HCT116 (cell line): ENCODE data around the gene WNT5B. TPM values are rescaled to one million over a fixed set of nuclear protein-coding genes. Genes with fewer than 3 reads are reported as not detected.

Experiments used
- ATAC-seq: fragments of 200-7000 bp; cut with Tn5 transposase; 2 replicates; pipeline ENCODE4 v1.9.1; 2020; ENCODE audit warnings: mild to moderate bottlenecking, moderate library complexity
- BruUV-seq: library from RNA; stranded (reverse); fragments of 400-500 nt; replicated peaks from 2 replicates; lab custom pipeline; 2021; lab: Mats Ljungman, UMichigan
- CTCF ChIA-PET: fragments of 300-600 bp; sonication (Branson Sonifier 250); formaldehyde crosslinking; loops from one replicate; lab custom pipeline; 2021; ENCODE audit warnings: antibody characterized with exemption; lab: Charles Lee
- POLR2A ChIA-PET: fragments of 300-600, 350-600 bp; sonication (Branson Sonifier 250); formaldehyde crosslinking; loops from one replicate; lab custom pipeline; 2021; ENCODE audit warnings: antibody characterized with exemption; lab: Charles Lee
- RAD21 ChIA-PET, 2 experiments: fragments of 300-600 bp; sonication (Branson Sonifier 250); formaldehyde crosslinking; loops; one replicate each; lab custom pipeline; 2023; ENCODE audit warnings: low total read pairs in 2 of 2; ENCODE audit not compliant: uncharacterized antibody in 2 of 2, unreplicated experiment in 2 of 2, low non-redundant PET in 1 of 2; lab: Charles Lee
- DNase-seq: peaks from one replicate; pipeline ENCODE4 v3.0.0-alpha.2; 2010; ENCODE audit warnings: low read depth, low spot score
- H2AFZ ChIP-seq: fragments of 200-600 bp; shearing (Covaris generic), sonication (generic); 2 replicates; pipeline ENCODE4 v1.6.1; 2017; ENCODE audit warnings: low read depth, mixed run types, mixed read lengths, antibody characterized with exemption, low read length; ENCODE audit not compliant: poor library complexity, severe bottlenecking
- H3K27ac ChIP-seq: 2 replicates; pipeline ENCODE4 v1.5.1; 2012; ENCODE audit warnings: low read depth, low read length
- H3K27me3 ChIP-seq: fragments of 200-600 bp; sonication (generic); 2 replicates; pipeline ENCODE4 v1.6.1; 2016; ENCODE audit warnings: mixed run types, low read length, mixed read lengths; ENCODE audit not compliant: insufficient read depth
- H3K36me3 ChIP-seq, 2 experiments: fragments of 200-500 bp in 1 of 2; fragments of 200-600 bp in 1 of 2; sonication (Bioruptor generic) in 1 of 2; sonication (generic) in 1 of 2; 2 replicates each; pipeline versions ENCODE4 v1.5.1 to v1.6.1; 2014 to 2016; ENCODE audit warnings: low read length in 2 of 2, inconsistent platforms in 1 of 2, mixed read lengths in 1 of 2, mixed run types in 1 of 2; ENCODE audit not compliant: insufficient read depth in 2 of 2, control insufficient read depth in 1 of 2
- H3K4me1 ChIP-seq, 2 experiments: fragments of 200-600 bp in 1 of 2; sonication (generic) in 1 of 2; 2 replicates each; pipeline versions ENCODE4 v1.5.1 to v1.6.1; 2012 to 2017; ENCODE audit warnings: low read length in 2 of 2, inconsistent platforms in 1 of 2, mild to moderate bottlenecking in 1 of 2, mixed read lengths in 1 of 2, mixed run types in 1 of 2, moderate library complexity in 1 of 2; ENCODE audit not compliant: insufficient read depth in 2 of 2, control insufficient read depth in 1 of 2
- H3K4me2 ChIP-seq: fragments of 200-600 bp; sonication (generic); 2 replicates; pipeline ENCODE4 v1.6.1; 2017; ENCODE audit warnings: mixed run types, low read length, mixed read lengths
- H3K4me3 ChIP-seq, 2 experiments: fragments of 200-600 bp in 1 of 2; sonication (generic) in 1 of 2; replicated peaks in 1 of 2; 2 replicates each; pipeline ENCODE4 v1.5.1; 2011 to 2016; ENCODE audit warnings: low read length in 2 of 2, control low read depth in 1 of 2, low read depth in 1 of 2, mild to moderate bottlenecking in 1 of 2, mixed read lengths in 1 of 2, mixed run types in 1 of 2
- H3K79me2 ChIP-seq: fragments of 200-600 bp; sonication (generic); 2 replicates; pipeline ENCODE4 v1.6.1; 2017; ENCODE audit warnings: mild to moderate bottlenecking, mixed run types, low read length, moderate library complexity, mixed read lengths; ENCODE audit not compliant: insufficient read depth
- H3K9ac ChIP-seq: fragments of 200-600 bp; sonication (generic); 2 replicates; pipeline ENCODE4 v1.6.1; 2016; ENCODE audit warnings: low read length, mixed read lengths
- H3K9me2 ChIP-seq: fragments of 200-600 bp; sonication (generic), shearing (Covaris generic); 2 replicates; pipeline ENCODE4 v1.6.1; 2017; ENCODE audit warnings: mixed run types, mild to moderate bottlenecking, moderate library complexity; ENCODE audit not compliant: insufficient read depth
- H3K9me3 ChIP-seq, 2 experiments: fragments of 200-500 bp in 1 of 2; fragments of 200-600 bp in 1 of 2; sonication (Bioruptor generic) in 1 of 2; sonication (generic) in 1 of 2; 2 replicates each; pipeline ENCODE4 v1.6.1; 2014 to 2017; ENCODE audit warnings: low read length in 2 of 2, mixed read lengths in 2 of 2, inconsistent platforms in 1 of 2, low read depth in 1 of 2, mild to moderate bottlenecking in 1 of 2, mixed run types in 1 of 2, moderate library complexity in 1 of 2; ENCODE audit not compliant: control insufficient read depth in 1 of 2, insufficient read depth in 1 of 2
- H4K20me1 ChIP-seq: fragments of 200-600 bp; sonication (generic), shearing (Covaris generic); 2 replicates; pipeline ENCODE4 v1.6.1; 2017; ENCODE audit warnings: mixed run types, mild to moderate bottlenecking, moderate library complexity; ENCODE audit not compliant: insufficient read depth
- CBX3 ChIP-seq: IDR thresholded peaks from 2 replicates; pipeline ENCODE4 v1.6.1; 2012; ENCODE audit warnings: low read depth
- CEBPB ChIP-seq: IDR thresholded peaks from 2 replicates; pipeline ENCODE4 v1.6.1; 2012; ENCODE audit warnings: low read depth
- EZH2 ChIP-seq: fragments of 200-600 bp; sonication (generic); IDR thresholded peaks from 2 replicates; pipeline ENCODE4 v1.6.1; 2017; ENCODE audit warnings: antibody characterized with exemption, mixed run types
- EZH2phosphoT487 ChIP-seq: fragments of 200-600 bp; IDR thresholded peaks from 2 replicates; pipeline ENCODE4 v1.6.1; 2018; ENCODE audit warnings: antibody characterized with exemption, borderline replicate concordance
- FOSL1 ChIP-seq: IDR thresholded peaks from 2 replicates; pipeline ENCODE4 v1.6.1; 2012; ENCODE audit warnings: low read depth
- POLR2A ChIP-seq: IDR thresholded peaks from 2 replicates; pipeline ENCODE4 v1.7.0; 2011; ENCODE audit warnings: borderline replicate concordance; ENCODE audit not compliant: insufficient read depth, insufficient read length; ENCODE audit errors: extremely low read depth
- SRF ChIP-seq: IDR thresholded peaks from 2 replicates; pipeline ENCODE4 v1.6.1; 2012; ENCODE audit warnings: low read depth
- TCF7L2 ChIP-seq: IDR thresholded peaks from 2 replicates; pipeline ENCODE4 v1.7.0; 2011; ENCODE audit warnings: borderline replicate concordance, inconsistent platforms; ENCODE audit not compliant: insufficient read depth, insufficient read length; ENCODE audit errors: extremely low read depth
- YY1 ChIP-seq: IDR thresholded peaks from 2 replicates; pipeline ENCODE4 v1.6.1; 2011; ENCODE audit warnings: low read length, low read depth, moderate library complexity, mild to moderate bottlenecking; ENCODE audit not compliant: insufficient replicate concordance; ENCODE audit errors: extremely low read depth
- ZNF274 ChIP-seq: fragments of 200-500 bp; sonication (Bioruptor generic); IDR thresholded peaks from 2 replicates; pipeline ENCODE4 v1.6.1; 2014; ENCODE audit warnings: mild to moderate bottlenecking, low read depth, low read length, inconsistent platforms
- intact Hi-C: fragments of 100-400 bp; cut with micrococcal nuclease; formaldehyde crosslinking; loops from 2 replicates; pipeline ENCODE4 v1.10.0; 2022
- total RNA-seq: library from RNA; stranded (reverse); gene quantifications from one replicate; pipeline ENCODE4 v1.2.1, GENCODE V29; 2021; ENCODE audit not compliant: unreplicated experiment
- TF ChIP-seq, protein P1 (sequence below): IDR thresholded peaks from 2 replicates; pipeline ENCODE4 v1.6.1; 2012; ENCODE audit warnings: low read depth
- TF ChIP-seq, protein P2 (sequence below): IDR thresholded peaks from 2 replicates; pipeline ENCODE4 v1.6.1; 2012

The WNT5B gene
- total RNA-seq, 1 experiment from 2014 or later = 0.52 TPM

DNA sequence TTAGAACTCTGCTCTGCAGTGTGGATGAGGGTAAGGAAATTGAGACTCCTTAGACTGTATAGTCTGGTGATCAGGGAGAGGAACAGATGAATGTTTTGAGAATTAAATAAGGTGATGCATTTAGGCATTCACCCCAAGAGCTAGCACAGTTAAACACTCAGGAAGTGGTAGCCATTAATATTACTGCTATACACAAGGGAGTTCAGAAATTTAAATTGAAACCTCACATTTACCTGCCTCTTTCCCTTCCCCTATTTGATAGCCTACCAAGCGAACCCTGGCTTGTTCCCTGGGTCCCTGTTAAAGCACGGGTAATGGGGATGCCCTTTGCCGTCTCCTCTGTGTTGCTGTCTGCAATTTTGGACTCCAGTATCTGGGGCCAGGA lies 18.2 kb downstream of the WNT5B start:
- intact Hi-C loops = no loop called here
- H3K27ac ChIP-seq = no peak overlapping the region
- ChIA-PET POLR2A (no interaction called here), RAD21 (no interaction called here)
- H3K9me2 ChIP-seq = no peaks in the 10 kb centered on the region
- H3K9ac ChIP-seq = no peak overlapping the region
- H3K4me1 ChIP-seq = peaks cover 0 to 4% of the 10 kb centered on the region in 2 experiments; a peak in 1 of 4 replicates
- no peaks in the 10 kb centered on the region for H3K79me2 ChIP-seq
- H3K27me3 ChIP-seq = peaks cover 25% of the 10 kb centered on the region; the same call in 1 of the 2 replicates
- H2AFZ ChIP-seq = no peak overlapping the region
- H3K4me3 ChIP-seq = no peak overlapping the region
- no peak for TF ChIP-seq CEBPB
- TF ChIP-seq TCF7L2 = no peak
- TF ChIP-seq ZNF274 = no peak
- TF ChIP-seq SRF = no peak
- TF ChIP-seq POLR2A = no peak
- TF ChIP-seq, protein P1, sequence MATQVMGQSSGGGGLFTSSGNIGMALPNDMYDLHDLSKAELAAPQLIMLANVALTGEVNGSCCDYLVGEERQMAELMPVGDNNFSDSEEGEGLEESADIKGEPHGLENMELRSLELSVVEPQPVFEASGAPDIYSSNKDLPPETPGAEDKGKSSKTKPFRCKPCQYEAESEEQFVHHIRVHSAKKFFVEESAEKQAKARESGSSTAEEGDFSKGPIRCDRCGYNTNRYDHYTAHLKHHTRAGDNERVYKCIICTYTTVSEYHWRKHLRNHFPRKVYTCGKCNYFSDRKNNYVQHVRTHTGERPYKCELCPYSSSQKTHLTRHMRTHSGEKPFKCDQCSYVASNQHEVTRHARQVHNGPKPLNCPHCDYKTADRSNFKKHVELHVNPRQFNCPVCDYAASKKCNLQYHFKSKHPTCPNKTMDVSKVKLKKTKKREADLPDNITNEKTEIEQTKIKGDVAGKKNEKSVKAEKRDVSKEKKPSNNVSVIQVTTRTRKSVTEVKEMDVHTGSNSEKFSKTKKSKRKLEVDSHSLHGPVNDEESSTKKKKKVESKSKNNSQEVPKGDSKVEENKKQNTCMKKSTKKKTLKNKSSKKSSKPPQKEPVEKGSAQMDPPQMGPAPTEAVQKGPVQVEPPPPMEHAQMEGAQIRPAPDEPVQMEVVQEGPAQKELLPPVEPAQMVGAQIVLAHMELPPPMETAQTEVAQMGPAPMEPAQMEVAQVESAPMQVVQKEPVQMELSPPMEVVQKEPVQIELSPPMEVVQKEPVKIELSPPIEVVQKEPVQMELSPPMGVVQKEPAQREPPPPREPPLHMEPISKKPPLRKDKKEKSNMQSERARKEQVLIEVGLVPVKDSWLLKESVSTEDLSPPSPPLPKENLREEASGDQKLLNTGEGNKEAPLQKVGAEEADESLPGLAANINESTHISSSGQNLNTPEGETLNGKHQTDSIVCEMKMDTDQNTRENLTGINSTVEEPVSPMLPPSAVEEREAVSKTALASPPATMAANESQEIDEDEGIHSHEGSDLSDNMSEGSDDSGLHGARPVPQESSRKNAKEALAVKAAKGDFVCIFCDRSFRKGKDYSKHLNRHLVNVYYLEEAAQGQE = no peak
- TF ChIP-seq CBX3 = no peak
- no peak for TF ChIP-seq EZH2
- no peak for TF ChIP-seq FOSL1
- TF ChIP-seq, protein P2, sequence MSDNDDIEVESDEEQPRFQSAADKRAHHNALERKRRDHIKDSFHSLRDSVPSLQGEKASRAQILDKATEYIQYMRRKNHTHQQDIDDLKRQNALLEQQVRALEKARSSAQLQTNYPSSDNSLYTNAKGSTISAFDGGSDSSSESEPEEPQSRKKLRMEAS = no peak
- TF ChIP-seq YY1 = no peak
- no peak for TF ChIP-seq EZH2phosphoT487
- TF ChIP-seq, all 23 proteins: peak for 0
- DNase-seq (no peak), ATAC-seq (no peak)
- CTCF ChIA-PET = interaction anchor here (3.6 kb wide), 1 partner anchor 13 kb away, joined by 10 read pairs; no protein-coding TSS in a partner anchor
- no TSS peak for BruUV-seq
- Histone ChIP-seq H4K20me1 (no peaks in the 10 kb centered on the region), H3K9me3 (no peaks in the 10 kb centered on the region), H3K36me3 (no peaks in the 10 kb centered on the region), H3K4me2 (no peak overlapping the region)
